HG02623 (cell line): ENCODE data around the gene NAMPT.
"Not testable (repeated sequence)": the region's sequence is repeated elsewhere in the genome, so short reads cannot be mapped to it uniquely, and the experiment has no call there.

Source experiments
- ATAC-seq: cut with Tn5 transposase; IDR thresholded peaks from one replicate; pipeline ENCODE4 v1.9.1; 2021; ENCODE audit warnings: moderate library complexity; ENCODE audit not compliant: unreplicated experiment

Gene NAMPT

GRCh38 chr7:106284714-106285050 is at the start of gene NAMPT:
Gene NAMPT, minus strand, starts transcription at chr7:106284983. Its CDS starts 99 bp downstream, at chr7:106284884.
- no peak for ATAC-seq

GRCh38 chr7:106332201-106332600 is 47.4 kb upstream of the NAMPT start:
- ATAC-seq: no peak

- ATAC-seq: no peak
These were observed 46.8 kb upstream of the NAMPT start for GRCh38 chr7:106331441-106332175.

- no peak for ATAC-seq
These were observed 45.4 kb upstream of the NAMPT start for GRCh38 chr7:106329971-106330733.

- no peak for ATAC-seq
These were observed 44.6 kb upstream of the NAMPT start for GRCh38 chr7:106329408-106329807.

GRCh38 chr7:106327538-106328481 is 43.0 kb upstream of the NAMPT start:
- no peak for ATAC-seq

GRCh38 chr7:106326594-106327537 is 42.1 kb upstream of the NAMPT start:
- no peak for ATAC-seq

- not testable (repeated sequence) for ATAC-seq
These were observed 39.7 kb upstream of the NAMPT start for GRCh38 chr7:106324509-106324908.

- not testable (repeated sequence) for ATAC-seq
These were observed 35.5 kb upstream of the NAMPT start for GRCh38 chr7:106320254-106320770.

- ATAC-seq: no peak
These were observed 33.7 kb upstream of the NAMPT start for GRCh38 chr7:106318482-106318881.

GRCh38 chr7:106317971-106318370 is 33.2 kb upstream of the NAMPT start:
- ATAC-seq: no peak

GRCh38 chr7:106316947-106317346 is 32.2 kb upstream of the NAMPT start:
- no peak for ATAC-seq

- no peak for ATAC-seq
These were observed 30.1 kb upstream of the NAMPT start for GRCh38 chr7:106314875-106315274.

GRCh38 chr7:106313966-106314365 is 29.2 kb upstream of the NAMPT start:
- ATAC-seq: no peak

GRCh38 chr7:106313456-106313901 is 28.7 kb upstream of the NAMPT start:
- ATAC-seq: no peak

- no peak for ATAC-seq
These were observed 28.1 kb upstream of the NAMPT start for GRCh38 chr7:106312906-106313305.

- no peak for ATAC-seq
These were observed 27.5 kb upstream of the NAMPT start for GRCh38 chr7:106312099-106312871.

GRCh38 chr7:106309362-106309761 is 24.6 kb upstream of the NAMPT start:
- no peak for ATAC-seq

- no peak for ATAC-seq
These were observed 21.5 kb upstream of the NAMPT start for GRCh38 chr7:106306256-106306655.
